ENCODE data around the gene FAM234B.
"Not testable (repeated sequence)": the region's sequence is repeated elsewhere in the genome, so short reads cannot be mapped to it uniquely, and the experiment has no call there.

The FAM234B gene

GRCh38 chr12:13061377-13061776 lies 17.2 kb downstream of the FAM234B start:
- DNase-seq (ENCODE audit: low read depth): no peak

GRCh38 chr12:13062669-13063068 lies 18.5 kb downstream of the FAM234B start:
- DNase-seq (ENCODE audit: low read depth): no peak

GRCh38 chr12:13066014-13066413 lies 21.8 kb downstream of the FAM234B start:
- DNase-seq (ENCODE audit: low read depth): no peak

GRCh38 chr12:13066459-13066858 lies 22.3 kb downstream of the FAM234B start:
- DNase-seq (ENCODE audit: low read depth): no peak

GRCh38 chr12:13067322-13067721 lies 23.1 kb downstream of the FAM234B start:
- DNase-seq (ENCODE audit: low read depth): no peak

- DNase-seq (ENCODE audit: low read depth): no peak
Observed at GRCh38 chr12:13069380-13069779, 25.2 kb downstream of the FAM234B start.

- DNase-seq (ENCODE audit: low read depth): no peak
Observed at GRCh38 chr12:13071305-13072280, 27.4 kb downstream of the FAM234B start.

- DNase-seq (ENCODE audit: low read depth): no peak
Observed at GRCh38 chr12:13073173-13073572, 29.0 kb downstream of the FAM234B start.

- no peak for DNase-seq (ENCODE audit: low read depth)
Observed at GRCh38 chr12:13074396-13075117, 30.4 kb downstream of the FAM234B start.

- DNase-seq (ENCODE audit: low read depth): no peak
Observed at GRCh38 chr12:13075118-13075480, 30.9 kb downstream of the FAM234B start.

- no peak for DNase-seq (ENCODE audit: low read depth)
Observed at GRCh38 chr12:13075786-13076570, 31.8 kb downstream of the FAM234B start.

GRCh38 chr12:13079440-13079906 lies 35.3 kb downstream of the FAM234B start:
- no peak for DNase-seq (ENCODE audit: low read depth)

GRCh38 chr12:13080266-13080665 lies 36.1 kb downstream of the FAM234B start:
- DNase-seq (ENCODE audit: low read depth): no peak

- DNase-seq (ENCODE audit: low read depth): no peak
Observed at GRCh38 chr12:13082861-13083260, 38.7 kb downstream of the FAM234B start.

GRCh38 chr12:13083638-13084037 lies 39.5 kb downstream of the FAM234B start:
- DNase-seq (ENCODE audit: low read depth): not testable (repeated sequence)

- DNase-seq (ENCODE audit: low read depth): no peak
Observed at GRCh38 chr12:13084898-13085640, 40.9 kb downstream of the FAM234B start.

GRCh38 chr12:13085968-13086686 lies 41.9 kb downstream of the FAM234B start:
- DNase-seq (ENCODE audit: low read depth): no peak

GRCh38 chr12:13087766-13088165 lies 43.6 kb downstream of the FAM234B start:
- DNase-seq (ENCODE audit: low read depth): no peak

- no peak for DNase-seq (ENCODE audit: low read depth)
Observed at GRCh38 chr12:13088496-13088895, 44.3 kb downstream of the FAM234B start.

- DNase-seq (ENCODE audit: low read depth): no peak
Observed at GRCh38 chr12:13090054-13090453, 45.9 kb downstream of the FAM234B start.

GRCh38 chr12:13091832-13092231 lies 47.7 kb downstream of the FAM234B start:
- no peak for DNase-seq (ENCODE audit: low read depth)

Measured in stimulated activated CD8-positive, alpha-beta memory T cell treated with anti-CD3 and anti-CD28 coated beads, Interleukin-7, amount 100 ng/mL, for 24 hours (primary cell).